Suppressor macrophage treated with lipopolysaccharide for 1 hour (primary cell): ENCODE data around the gene NEDD4.
A peak's percentile ranks its signal among the peaks of the same experiment; 100 is the strongest.
"Not testable (repeated sequence)": the region's sequence is repeated elsewhere in the genome, so short reads cannot be mapped to it uniquely, and the experiment has no call there.

Experiments used
- DNase-seq, 3 donors: peaks; one replicate each; pipeline ENCODE4 v3.0.0-alpha.2; 2020 to 2022

The NEDD4 gene

GRCh38 chr15:55952501-55953274 lies 40.7 kb downstream of the NEDD4 start:
- not testable (repeated sequence) for DNase-seq

- DNase-seq = not testable (repeated sequence)
Measured at GRCh38 chr15:55944606-55945005, 48.8 kb downstream of the NEDD4 start.

- peak; percentile 54 to 68 (median 63) for DNase-seq
Measured at GRCh38 chr15:55942332-55942731, 51.1 kb downstream of the NEDD4 start.

- DNase-seq = peak; percentile 10 to 28 (median 10)
Measured at GRCh38 chr15:55937040-55937439, 56.4 kb downstream of the NEDD4 start.

- no peak for DNase-seq
Measured at GRCh38 chr15:55928955-55929354, 64.5 kb downstream of the NEDD4 start.

GRCh38 chr15:55921744-55922143 lies 71.7 kb downstream of the NEDD4 start:
- DNase-seq = no peak

GRCh38 chr15:55917881-55918296 lies 75.5 kb downstream of the NEDD4 start:
- DNase-seq = peak; percentile 31 to 43 (median 39)

GRCh38 chr15:55916666-55917409 lies 76.6 kb downstream of the NEDD4 start:
- DNase-seq = no peak

- no peak for DNase-seq
Measured at GRCh38 chr15:55915876-55916567, 77.4 kb downstream of the NEDD4 start.

GRCh38 chr15:55915221-55915620 lies 78.2 kb downstream of the NEDD4 start:
- no peak for DNase-seq

GRCh38 chr15:55914446-55914845 lies 79.0 kb downstream of the NEDD4 start:
- DNase-seq = no peak

GRCh38 chr15:55912982-55913381 lies 80.4 kb downstream of the NEDD4 start:
- DNase-seq = no peak

- DNase-seq = no peak
Measured at GRCh38 chr15:55909036-55909811, 84.2 kb downstream of the NEDD4 start.

GRCh38 chr15:55907797-55908196 lies 85.6 kb downstream of the NEDD4 start:
- no peak for DNase-seq

GRCh38 chr15:55902981-55903380 lies 90.4 kb downstream of the NEDD4 start:
- no peak for DNase-seq

GRCh38 chr15:55900019-55900418 lies 93.4 kb downstream of the NEDD4 start:
- DNase-seq = no peak

GRCh38 chr15:55899537-55899936 lies 93.9 kb downstream of the NEDD4 start:
- no peak for DNase-seq

- DNase-seq = peak; percentile 26 to 55 (median 48)
Measured at GRCh38 chr15:55897560-55898336, 95.7 kb downstream of the NEDD4 start.

- DNase-seq = no peak
Measured at GRCh38 chr15:55894399-55894965, 98.9 kb downstream of the NEDD4 start.

GRCh38 chr15:55893852-55894251 lies 99.6 kb downstream of the NEDD4 start:
- no peak for DNase-seq

- DNase-seq = no peak
Measured at GRCh38 chr15:55891196-55891595, 102.2 kb downstream of the NEDD4 start.

- no peak for DNase-seq
Measured at GRCh38 chr15:55884223-55884622, 109.2 kb downstream of the NEDD4 start.
